HG03045 (cell line): ENCODE measurements around the gene FRS2.
"Not testable (repeated sequence)": the region's sequence is repeated elsewhere in the genome, so short reads cannot be mapped to it uniquely, and the experiment has no call there.

ENCODE experiments used
- ATAC-seq: cut with Tn5 transposase; IDR thresholded peaks from one replicate; pipeline ENCODE4 v1.9.1; 2021; ENCODE audit warnings: mild to moderate bottlenecking, moderate library complexity; ENCODE audit not compliant: unreplicated experiment

Gene FRS2, protein sequence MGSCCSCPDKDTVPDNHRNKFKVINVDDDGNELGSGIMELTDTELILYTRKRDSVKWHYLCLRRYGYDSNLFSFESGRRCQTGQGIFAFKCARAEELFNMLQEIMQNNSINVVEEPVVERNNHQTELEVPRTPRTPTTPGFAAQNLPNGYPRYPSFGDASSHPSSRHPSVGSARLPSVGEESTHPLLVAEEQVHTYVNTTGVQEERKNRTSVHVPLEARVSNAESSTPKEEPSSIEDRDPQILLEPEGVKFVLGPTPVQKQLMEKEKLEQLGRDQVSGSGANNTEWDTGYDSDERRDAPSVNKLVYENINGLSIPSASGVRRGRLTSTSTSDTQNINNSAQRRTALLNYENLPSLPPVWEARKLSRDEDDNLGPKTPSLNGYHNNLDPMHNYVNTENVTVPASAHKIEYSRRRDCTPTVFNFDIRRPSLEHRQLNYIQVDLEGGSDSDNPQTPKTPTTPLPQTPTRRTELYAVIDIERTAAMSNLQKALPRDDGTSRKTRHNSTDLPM

GRCh38 chr12:69470189-69471075 is at the start of gene FRS2:
FRS2 (plus strand) TSS chr12:69470388; CDS start chr12:69569031, 98,643 bp downstream.
- peak; percentile 98 for ATAC-seq

DNA sequence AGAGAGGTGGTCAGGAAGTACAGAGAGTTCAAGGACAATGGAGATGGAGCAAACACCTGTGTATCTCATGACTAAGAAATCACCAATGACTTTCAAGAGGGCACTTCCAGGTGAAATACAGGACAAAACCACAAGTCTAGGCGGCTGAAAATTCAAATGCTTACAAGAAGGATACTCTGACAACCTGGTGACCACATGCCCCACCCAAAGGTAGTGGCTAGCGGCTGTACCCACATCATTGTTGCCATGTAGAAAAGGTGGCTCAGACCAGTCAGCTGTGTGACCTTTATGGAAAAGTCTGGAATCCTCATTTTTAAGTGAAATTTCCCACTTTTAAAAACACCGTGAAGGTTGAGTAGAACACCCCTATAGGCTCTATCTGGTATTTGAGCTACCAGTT is 48.6 kb upstream of the FRS2 start:
- no peak for ATAC-seq

GRCh38 chr12:69423037-69423905 is 46.9 kb upstream of the FRS2 start:
- no peak for ATAC-seq

DNA sequence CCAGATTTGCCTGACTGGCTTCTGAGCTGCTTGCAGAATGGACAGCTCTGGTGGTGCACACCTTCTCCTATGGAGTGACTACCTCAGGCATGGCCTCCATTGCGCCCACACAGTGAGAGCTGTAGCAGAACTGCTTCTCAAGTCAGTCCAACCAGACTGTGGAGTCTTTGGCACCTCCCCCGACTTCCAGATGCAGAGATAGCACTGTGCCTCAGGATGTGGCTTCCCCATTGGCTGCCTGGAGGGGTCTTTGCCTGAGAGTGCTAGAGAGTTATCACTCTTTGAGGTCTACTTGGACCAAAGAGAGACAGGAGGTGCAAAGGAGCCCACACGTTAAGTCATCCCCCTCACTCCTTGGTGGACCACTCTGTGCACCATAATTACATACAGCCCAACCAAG is 44.8 kb upstream of the FRS2 start:
- ATAC-seq: no peak

- no peak for ATAC-seq
Observed at GRCh38 chr12:69428351-69429073, 41.7 kb upstream of the FRS2 start.

- ATAC-seq: no peak
Observed at GRCh38 chr12:69430942-69431590, 39.1 kb upstream of the FRS2 start.

- no peak for ATAC-seq
Observed at GRCh38 chr12:69431591-69432222, 38.5 kb upstream of the FRS2 start.

DNA sequence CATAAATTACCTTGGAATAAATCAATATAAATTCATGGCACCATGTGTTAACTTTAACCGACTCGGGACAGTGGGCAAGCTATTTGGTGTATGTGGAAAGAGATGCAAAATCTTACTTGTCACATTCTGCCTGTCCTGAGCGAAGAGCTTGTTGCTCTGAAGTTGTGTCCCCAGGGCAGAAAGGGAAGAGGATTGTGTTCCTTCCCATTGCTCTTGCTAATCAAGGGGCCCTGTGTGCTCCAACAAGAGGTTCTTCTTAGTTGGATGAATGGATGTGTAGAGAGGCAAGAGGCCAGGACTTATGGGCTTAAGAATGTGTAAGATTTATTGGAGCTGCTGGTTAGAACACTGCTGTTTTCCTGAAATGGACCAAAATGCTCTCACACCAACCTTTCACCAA is 36.5 kb upstream of the FRS2 start:
- ATAC-seq: no peak

DNA sequence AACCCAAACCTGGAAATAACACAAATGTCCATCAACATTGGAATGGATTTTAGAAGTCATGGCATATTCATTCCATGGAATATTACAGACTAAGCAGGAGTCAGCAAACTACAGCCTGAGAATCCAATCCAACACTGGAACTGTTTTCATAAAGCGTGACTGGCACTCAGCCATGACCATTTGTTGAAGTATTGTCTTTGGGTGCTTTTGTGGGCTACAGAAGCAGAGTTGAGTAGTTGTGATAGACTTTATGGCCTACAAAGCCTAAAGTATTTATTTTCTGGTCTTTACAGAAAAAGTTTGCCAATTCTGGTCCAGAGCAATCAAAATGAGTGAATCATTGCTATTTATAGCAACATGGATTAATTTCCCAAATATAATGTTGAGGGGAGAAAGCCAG is 34.5 kb upstream of the FRS2 start:
- ATAC-seq: no peak

GRCh38 chr12:69437073-69437472 is 33.1 kb upstream of the FRS2 start:
- no peak for ATAC-seq

DNA sequence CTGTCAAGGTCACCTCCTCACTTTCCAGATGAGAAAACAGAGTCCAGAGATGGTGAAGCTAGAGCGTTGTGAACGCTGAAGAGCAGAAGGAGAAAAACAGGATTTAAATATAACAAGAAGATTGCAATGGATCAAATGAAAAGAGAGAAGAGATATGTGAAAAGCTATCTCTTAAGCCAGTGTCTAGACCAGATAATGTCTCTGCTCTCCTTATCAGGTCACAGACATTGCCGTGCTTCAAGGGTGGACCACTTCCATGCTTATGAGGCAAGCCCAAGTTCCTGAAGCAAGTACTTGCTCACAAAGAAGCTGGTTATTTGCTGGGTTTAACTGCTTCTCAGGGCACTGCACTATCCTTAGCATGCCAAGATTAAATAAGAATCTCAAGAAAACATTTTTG is 31.6 kb upstream of the FRS2 start:
- no peak for ATAC-seq

GRCh38 chr12:69440016-69440415 is 30.2 kb upstream of the FRS2 start:
- ATAC-seq: no peak

DNA sequence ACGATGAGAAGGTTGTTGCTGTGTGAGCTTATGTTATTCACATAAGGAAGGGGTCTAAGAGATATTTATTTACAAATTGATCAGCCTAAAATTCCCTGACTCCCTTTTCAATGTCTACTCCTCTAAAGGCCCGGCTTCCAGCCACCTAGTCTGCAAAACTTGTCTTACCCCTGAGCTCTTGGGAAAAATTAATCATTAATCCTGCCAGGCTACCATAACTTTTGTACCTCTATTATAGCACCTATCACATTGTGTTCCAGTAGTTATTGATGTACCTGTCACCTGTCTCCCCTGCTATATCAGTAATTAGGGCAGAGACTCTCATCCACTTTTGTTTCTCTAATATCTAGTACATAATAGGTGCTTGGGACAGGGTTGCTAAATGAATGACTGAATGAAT is 29.3 kb upstream of the FRS2 start:
- no peak for ATAC-seq

- ATAC-seq: no peak
Observed at GRCh38 chr12:69442894-69443293, 27.3 kb upstream of the FRS2 start.

DNA sequence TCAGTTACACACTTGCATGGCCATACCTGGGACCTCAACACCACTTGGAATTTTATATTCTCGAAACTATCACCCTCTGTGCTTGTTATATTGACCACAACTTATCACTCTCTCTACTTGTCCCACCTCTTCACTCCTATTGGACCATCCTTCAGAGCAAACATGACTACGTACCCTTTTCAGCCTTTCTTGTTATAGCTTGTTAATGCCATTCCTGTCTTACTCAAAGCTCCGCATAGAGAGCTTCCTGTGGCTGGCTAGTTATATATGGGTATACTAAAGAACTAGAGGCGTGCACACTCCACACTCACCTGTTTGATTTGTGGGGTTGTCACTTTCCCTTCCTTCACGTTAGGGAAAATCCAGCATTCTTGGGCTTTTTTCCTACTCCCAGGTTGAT is 26.3 kb upstream of the FRS2 start:
- ATAC-seq: no peak

- no peak for ATAC-seq
Observed at GRCh38 chr12:69447892-69448291, 22.3 kb upstream of the FRS2 start.

GRCh38 chr12:69452598-69453132 is 17.5 kb upstream of the FRS2 start:
- not testable (repeated sequence) for ATAC-seq

- no peak for ATAC-seq
Observed at GRCh38 chr12:69456239-69456638, 13.9 kb upstream of the FRS2 start.

- no peak for ATAC-seq
Observed at GRCh38 chr12:69457433-69457832, 12.8 kb upstream of the FRS2 start.
